Brain pericyte (primary cell): ENCODE data around the gene PTGDR2.
A peak's percentile ranks its signal among the peaks of the same experiment; 100 is the strongest.

Source experiments
- DNase-seq: peaks from one replicate; pipeline ENCODE4 v3.0.0-alpha.2; 2012; ENCODE audit warnings: low read depth, low spot score

The PTGDR2 gene

DNA sequence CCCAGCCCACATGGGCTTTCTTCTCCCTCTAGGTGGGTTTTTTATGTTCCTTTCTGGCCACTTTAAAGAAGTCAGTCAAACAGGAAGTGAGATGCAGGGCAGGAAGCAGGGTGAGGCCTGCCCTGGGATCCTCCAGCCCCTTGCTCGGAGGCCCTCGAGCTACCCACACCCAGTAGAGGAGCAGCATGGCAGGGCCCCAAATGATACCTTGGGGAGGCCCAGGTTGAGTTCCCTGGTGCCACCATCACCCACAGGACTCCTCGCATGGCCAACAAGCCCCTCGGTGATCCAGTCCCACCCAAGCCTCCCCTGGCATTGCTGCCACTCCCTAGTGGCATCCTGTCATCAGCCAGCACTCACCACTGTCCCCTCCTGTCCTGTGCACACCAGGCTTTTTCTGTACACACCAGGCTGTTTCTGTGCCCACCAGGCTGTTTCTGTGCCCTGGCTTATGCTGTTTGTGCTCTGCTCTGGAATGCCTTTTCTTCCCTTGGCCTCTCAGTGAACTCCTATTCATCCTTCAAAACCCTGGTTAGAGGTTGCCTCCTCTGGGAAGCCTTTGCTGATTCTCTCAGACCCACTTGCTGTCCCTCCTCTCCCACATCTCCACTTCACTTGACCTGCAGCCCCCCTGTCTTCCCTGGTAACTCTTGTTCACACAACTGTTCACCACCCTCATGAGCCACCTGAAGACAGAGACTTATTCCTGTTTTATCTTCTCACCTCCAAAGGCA lies 3.1 kb upstream of the PTGDR2 start:
- DNase-seq, result no peak

GRCh38 chr11:60858236-60858635 lies 2.5 kb upstream of the PTGDR2 start:
- DNase-seq, result no peak

- DNase-seq, result peak; percentile 78
Measured at GRCh38 chr11:60857378-60858232, 1.9 kb upstream of the PTGDR2 start.

DNA sequence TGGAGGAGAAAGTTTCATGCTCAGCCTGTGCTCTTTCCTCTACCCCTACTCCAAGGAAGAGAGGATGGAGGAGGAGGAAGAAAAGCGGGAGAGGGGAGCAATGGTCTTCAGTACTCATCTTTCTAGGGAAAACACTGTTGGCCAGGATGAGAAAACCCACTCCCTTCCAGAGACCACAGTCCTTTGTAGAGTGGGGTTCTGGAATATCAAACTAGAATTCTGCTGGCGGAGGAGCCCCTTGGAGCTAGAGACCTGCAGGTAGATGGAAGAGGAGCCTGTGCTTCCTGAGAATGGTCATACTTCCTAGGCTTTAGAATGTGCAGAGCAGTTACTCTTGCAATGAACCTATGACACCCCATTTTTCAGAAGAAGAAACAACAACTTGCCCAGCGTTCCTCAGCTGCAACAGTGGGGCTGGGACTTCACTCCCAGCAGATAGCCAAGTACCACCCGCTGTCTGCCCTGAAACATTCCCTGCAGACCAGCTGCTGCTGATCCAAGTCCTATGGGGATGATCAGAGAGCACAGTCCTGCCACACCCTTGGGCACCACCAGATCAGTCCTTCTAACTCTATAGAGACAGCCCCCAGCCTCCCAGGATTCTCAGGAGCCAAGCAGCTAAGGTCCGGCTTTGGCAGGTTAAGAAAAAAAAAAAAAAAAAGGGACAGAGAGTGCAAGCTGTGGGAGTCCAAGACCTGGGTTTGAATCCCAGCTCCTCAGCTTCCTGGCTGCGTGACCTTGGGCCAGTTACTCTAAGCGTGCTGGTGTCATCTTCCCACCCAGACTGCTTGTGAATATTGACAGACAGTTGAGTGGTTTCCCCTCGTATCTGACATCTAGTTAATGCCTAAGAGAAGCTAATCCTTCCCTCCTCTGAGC lies 664 bp downstream of the PTGDR2 start:
- DNase-seq, result no peak

- no peak for DNase-seq
Measured at GRCh38 chr11:60854140-60854846, 1.5 kb downstream of the PTGDR2 start.

- no peak for DNase-seq
Measured at GRCh38 chr11:60852982-60853950, 2.5 kb downstream of the PTGDR2 start.

GRCh38 chr11:60852117-60852981 lies 3.4 kb downstream of the PTGDR2 start:
- no peak for DNase-seq

- no peak for DNase-seq
Measured at GRCh38 chr11:60851327-60852104, 4.2 kb downstream of the PTGDR2 start.

- no peak for DNase-seq
Measured at GRCh38 chr11:60849641-60850520, 5.9 kb downstream of the PTGDR2 start.

- DNase-seq, result no peak
Measured at GRCh38 chr11:60848714-60849151, 7.0 kb downstream of the PTGDR2 start.

DNA sequence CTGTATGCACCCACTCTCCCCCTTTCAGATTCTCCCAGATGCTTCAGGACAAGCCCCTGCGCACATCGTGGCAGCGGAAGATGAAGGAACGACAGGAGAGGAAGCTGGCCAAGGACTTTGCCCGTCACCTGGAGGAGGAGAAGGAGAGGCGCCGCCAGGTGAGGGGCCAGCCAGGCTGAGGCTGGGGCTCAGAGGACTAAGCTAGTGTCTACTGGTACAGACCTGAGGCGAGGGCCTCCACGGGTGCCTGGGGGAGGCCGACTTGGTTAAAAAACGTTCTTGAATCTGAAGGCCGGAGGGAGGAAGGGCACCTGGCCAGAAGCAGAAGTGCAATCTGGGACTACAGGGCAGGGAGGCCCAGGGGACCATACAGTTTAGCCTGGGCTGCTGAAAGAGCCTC lies 7.9 kb downstream of the PTGDR2 start:
- no peak for DNase-seq

DNA sequence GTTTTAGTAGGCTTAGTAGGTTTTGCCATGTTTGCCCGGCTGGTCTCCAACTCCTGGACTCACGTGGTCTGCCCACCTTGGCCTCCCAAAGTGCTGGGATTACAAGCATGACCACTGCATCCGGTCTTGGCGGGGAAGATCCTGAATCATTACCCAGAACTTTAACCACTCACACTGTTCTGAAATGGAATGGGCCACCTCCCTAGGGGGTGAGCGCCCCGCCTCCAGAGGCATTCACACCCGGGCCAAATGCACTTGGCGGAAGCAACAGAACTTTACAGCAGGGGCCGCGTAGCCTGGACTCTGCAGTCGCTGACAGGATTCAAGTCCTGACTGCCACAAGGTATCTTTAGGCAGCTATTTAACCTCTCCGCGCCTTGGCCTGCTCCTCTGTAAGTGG lies 8.5 kb downstream of the PTGDR2 start:
- no peak for DNase-seq

- no peak for DNase-seq
Measured at GRCh38 chr11:60845338-60845737, 10.4 kb downstream of the PTGDR2 start.

- DNase-seq, result no peak
Measured at GRCh38 chr11:60844870-60845221, 10.9 kb downstream of the PTGDR2 start.

GRCh38 chr11:60844045-60844869 lies 11.5 kb downstream of the PTGDR2 start:
- DNase-seq, result no peak
